HFF-Myc (cell line): ENCODE data around the gene SMAD6.

Source experiments
- DNase-seq: peaks from one replicate; pipeline ENCODE4 v3.0.0-alpha.2; 2011; ENCODE audit warnings: low read depth; ENCODE audit errors: extremely low read depth
- H3K4me3 ChIP-seq: replicated peaks from 2 replicates; pipeline ENCODE4 v1.5.1; 2011; ENCODE audit warnings: low read depth, mild to moderate bottlenecking, control low read depth, low read length
- TF ChIP-seq, protein P1 (sequence below): IDR thresholded peaks from 2 replicates; pipeline ENCODE4 v1.5.1; 2012; ENCODE audit warnings: mild to moderate bottlenecking, low read depth, low read length, control low read depth; ENCODE audit errors: missing control alignments

The SMAD6 gene

DNA sequence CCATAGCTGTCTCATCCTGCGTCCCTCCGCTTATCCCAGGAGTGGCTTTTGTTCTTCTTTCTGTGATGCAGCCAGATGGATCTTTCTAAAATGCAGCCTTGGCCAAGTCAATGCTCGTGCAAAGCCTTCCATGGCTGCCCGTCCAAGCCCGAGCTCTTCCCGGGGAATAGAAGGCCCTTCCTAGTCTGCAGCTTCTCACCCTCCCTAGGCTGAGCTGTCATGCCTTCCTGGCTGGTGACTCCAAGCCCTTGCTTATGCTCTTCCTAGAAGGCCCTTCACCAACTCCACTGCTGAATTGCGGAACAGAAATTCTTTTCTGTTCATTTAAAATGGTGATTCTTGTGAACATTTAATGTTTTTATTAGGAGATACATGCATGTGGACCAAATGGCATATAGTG is 95.9 kb downstream of the SMAD6 start:
- TF ChIP-seq, protein P1, sequence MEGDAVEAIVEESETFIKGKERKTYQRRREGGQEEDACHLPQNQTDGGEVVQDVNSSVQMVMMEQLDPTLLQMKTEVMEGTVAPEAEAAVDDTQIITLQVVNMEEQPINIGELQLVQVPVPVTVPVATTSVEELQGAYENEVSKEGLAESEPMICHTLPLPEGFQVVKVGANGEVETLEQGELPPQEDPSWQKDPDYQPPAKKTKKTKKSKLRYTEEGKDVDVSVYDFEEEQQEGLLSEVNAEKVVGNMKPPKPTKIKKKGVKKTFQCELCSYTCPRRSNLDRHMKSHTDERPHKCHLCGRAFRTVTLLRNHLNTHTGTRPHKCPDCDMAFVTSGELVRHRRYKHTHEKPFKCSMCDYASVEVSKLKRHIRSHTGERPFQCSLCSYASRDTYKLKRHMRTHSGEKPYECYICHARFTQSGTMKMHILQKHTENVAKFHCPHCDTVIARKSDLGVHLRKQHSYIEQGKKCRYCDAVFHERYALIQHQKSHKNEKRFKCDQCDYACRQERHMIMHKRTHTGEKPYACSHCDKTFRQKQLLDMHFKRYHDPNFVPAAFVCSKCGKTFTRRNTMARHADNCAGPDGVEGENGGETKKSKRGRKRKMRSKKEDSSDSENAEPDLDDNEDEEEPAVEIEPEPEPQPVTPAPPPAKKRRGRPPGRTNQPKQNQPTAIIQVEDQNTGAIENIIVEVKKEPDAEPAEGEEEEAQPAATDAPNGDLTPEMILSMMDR: no peak
- DNase-seq: no peak
- H3K4me3 ChIP-seq: no peak overlapping the region

DNA sequence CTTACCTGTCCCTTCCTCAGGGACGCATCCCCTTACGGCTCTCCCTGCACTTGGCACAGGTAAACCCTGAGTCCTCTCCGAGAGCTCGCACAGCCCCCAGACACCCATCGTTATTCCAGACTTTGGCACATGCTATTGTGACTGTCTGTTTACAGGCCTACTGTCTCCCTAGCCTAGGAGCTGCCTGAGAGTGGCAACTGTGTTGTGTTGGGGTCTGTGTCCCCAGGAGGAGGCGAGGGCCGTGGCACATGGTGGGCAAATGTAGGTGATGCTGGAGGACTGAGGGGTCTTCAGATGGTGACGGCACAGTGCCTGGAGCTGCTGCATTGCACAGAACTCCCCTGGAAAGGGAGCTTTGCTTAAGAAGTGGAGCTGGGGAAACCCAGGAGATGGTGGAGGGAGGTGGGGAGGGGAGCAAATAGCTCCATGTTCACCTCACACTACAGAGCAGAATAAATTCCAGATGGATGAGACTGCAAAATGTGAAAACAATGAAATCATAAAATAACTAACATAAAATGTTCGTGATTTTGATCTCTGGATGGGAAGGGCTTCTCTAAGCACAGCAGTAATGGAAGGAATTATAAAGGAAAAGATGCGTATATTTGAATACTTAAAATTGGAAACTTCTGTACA is 96.5 kb downstream of the SMAD6 start:
- no peak for DNase-seq
- no peak overlapping the region for H3K4me3 ChIP-seq
- TF ChIP-seq, protein P1: no peak

DNA sequence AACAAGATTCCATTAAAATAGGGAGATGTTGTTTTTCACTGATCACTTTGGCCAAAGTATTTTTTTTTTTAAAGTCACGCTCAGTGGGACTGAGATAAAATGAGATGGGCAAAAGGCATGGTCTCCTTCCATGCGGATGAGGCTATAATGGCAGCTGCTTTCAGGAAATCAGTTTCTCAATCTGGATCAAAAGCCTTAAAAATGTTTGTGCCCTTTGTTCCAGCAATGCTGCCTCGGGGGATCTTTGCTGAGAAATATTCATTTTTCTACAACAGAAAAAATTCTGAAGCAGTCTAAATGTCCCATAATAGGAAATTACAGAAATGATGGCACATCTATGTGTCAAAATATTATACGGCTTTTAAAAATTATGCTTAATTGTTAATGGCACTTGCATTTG is 97.2 kb downstream of the SMAD6 start:
- no peak overlapping the region for H3K4me3 ChIP-seq
- DNase-seq: no peak
- TF ChIP-seq, protein P1: no peak

DNA sequence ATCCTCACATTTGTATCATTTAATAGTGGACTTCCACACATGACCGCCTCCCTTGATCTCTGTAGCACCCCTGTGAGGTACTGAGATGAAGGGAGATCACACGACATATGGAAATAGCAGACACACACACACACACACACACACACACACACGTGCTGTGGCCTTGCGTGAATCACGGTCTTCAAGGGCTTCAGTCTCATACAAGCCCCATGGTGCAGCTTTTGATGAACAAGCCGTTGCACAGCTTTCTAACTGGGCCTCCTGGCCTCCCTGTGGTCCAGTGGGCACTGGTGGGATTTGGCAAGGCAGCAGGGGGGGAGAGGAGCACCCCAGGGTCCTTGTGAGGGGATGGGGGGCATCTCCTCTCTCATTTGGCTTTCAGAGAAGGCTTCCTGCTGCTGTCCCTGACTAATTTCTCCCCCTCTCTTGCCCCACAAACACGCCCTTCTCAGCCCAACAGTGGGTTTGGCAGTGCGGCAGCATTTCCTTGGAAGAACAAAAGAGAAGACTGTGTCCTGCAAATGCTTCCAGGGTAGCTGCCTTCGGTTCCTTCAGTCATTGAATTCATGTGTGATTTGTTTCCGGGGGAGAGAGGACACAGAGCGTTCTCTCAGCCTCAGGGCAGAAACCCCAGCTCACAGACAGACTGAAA is 98.7 kb downstream of the SMAD6 start:
- TF ChIP-seq, protein P1: no peak
- H3K4me3 ChIP-seq: no peak overlapping the region
- no peak for DNase-seq

DNA sequence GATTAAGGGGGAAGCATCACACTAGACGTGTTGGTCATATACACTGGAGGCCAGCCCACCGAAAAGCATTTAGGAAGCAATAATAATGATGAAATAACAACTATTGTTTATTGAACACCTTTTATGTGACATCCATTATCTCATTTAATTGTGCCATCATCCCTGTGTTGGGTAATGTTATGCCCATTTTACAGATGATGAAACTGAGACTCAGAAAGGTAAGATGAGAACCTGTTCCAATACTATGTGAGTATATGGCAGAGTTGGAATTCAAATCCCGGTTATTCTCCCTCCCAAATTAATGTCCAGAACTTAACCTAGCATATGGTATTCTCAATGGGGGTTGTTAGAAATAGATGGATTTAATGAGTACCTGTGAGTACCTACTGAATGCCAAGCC is 99.2 kb downstream of the SMAD6 start:
- DNase-seq: no peak
- no peak overlapping the region for H3K4me3 ChIP-seq

DNA sequence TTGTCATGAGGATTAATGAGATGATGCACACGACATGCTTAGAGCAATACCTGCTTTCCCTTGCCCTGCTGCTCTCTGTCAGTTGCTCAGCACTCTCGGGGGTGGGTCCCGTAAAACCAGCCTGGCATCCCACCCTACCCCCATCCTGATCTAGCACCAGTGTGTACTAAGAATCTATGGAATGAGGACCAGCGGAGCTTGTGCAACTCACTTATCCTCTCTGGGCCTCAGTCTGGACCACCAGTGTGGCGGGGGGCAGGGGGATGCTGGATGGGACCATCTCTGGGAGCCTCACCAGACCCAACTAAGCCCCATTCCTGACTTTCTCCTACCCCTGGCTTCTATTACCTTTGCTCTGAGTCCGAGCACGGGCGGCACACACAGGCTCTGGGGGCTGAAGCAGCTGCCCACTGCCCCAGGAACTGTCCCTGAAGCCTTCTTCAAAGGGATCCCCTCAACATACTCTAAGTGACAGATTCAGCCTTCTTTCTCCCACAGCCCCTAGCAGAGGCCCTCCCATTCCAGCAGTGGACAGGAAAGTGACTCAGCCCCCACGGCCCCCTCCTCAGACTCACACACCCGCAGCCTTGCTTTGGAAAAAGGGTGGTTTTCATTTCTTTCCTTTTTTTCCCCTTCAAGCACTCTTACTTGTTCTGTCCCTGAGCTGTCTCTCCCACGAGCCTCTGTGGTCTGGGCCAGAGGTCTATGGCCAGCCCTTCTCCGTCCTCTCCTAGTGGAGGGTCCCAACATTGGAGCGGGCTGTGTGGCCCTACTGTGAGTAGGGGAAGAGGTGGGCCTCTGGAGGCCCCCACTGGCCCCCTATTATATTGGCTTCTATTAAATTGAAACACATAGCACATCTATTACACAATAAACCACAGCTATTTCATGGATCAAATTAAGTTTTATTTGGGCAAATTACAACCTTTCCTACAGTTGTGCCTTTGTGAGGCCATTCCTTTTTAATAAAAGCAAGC is 100.3 kb downstream of the SMAD6 start:
- TF ChIP-seq, protein P1: no peak
- H3K4me3 ChIP-seq: peak overlapping the region; percentile 20
- peak; percentile 29 for DNase-seq

More for the DNA sequence above, 99.2 kb downstream of the SMAD6 start:
- TF ChIP-seq, protein P1: no peak
